Memory B cell (primary cell): Measurements from ENCODE around the gene ASRGL1.

Experiments
- ATAC-seq: fragments of 150-1000 bp; cut with Tn5 transposase; 2 replicates; pipeline ENCODE4 v1.10.0; 2021; ENCODE audit warnings: low read depth, mild to moderate bottlenecking, moderate library complexity
- DNase-seq, 2 donors: peaks; one replicate each; pipeline ENCODE4 v3.0.0; 2022; ENCODE audit warnings: low spot score in 2 of 2
- H3K27ac Mint-ChIP-seq: one replicate; pipeline ENCODE4 v1.8.0; 2022; ENCODE audit warnings: mild to moderate bottlenecking, moderate library complexity, mixed read lengths
- H3K27me3 Mint-ChIP-seq: one replicate; pipeline ENCODE4 v1.8.0; 2022; ENCODE audit warnings: mixed read lengths
- H3K36me3 Mint-ChIP-seq: one replicate; pipeline ENCODE4 v1.8.0; 2022; ENCODE audit warnings: mild to moderate bottlenecking, mixed read lengths
- H3K4me1 Mint-ChIP-seq: one replicate; pipeline ENCODE4 v1.8.0; 2022; ENCODE audit warnings: mixed read lengths
- H3K4me3 Mint-ChIP-seq: one replicate; pipeline ENCODE4 v1.8.0; 2022; ENCODE audit warnings: mild to moderate bottlenecking, moderate library complexity, mixed read lengths
- H3K9me3 Mint-ChIP-seq: one replicate; pipeline ENCODE4 v1.8.0; 2022; ENCODE audit warnings: mixed read lengths

ASRGL1 gene

DNA sequence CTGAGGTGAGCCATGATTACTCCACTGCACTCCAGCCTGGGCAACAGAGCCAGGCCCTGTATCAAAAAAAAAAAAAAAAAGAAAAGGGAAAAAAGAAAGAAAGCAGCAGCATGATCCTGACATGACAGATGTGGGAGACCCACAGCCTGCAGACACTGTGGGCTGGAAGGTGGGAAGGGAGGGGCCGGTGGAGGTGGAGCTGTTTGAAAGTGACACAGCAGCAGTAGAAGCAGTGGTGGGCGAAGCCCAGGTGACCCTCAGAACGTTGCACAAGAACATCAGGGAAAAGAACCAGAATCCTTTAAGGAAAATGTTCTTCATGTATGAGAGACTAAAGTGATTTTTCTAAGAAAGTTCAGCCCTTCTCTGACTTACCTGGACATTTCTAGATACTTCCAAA, 55.3 kb downstream of the ASRGL1 start:
- H3K4me3 Mint-ChIP-seq, result no peak overlapping the region
- no peak overlapping the region for H3K27ac Mint-ChIP-seq
- no peaks in the 10 kb centered on the region for H3K9me3 Mint-ChIP-seq

GRCh38 chr11:62393061-62393611, 55.9 kb downstream of the ASRGL1 start:
- Mint-ChIP-seq H3K4me3 (no peak overlapping the region), H3K27me3 (no peaks in the 10 kb centered on the region), H3K36me3 (no peaks in the 10 kb centered on the region), H3K4me1 (peaks cover 3% of the 10 kb centered on the region), H3K9me3 (no peaks in the 10 kb centered on the region), H3K27ac (no peak overlapping the region)
- peak in 1 of 2 donors; percentile 12 for DNase-seq
- peak; percentile 77 for ATAC-seq

More for the DNA sequence above, 55.3 kb downstream of the ASRGL1 start:
- ATAC-seq, result no peak
- no peaks in the 10 kb centered on the region for H3K27me3 Mint-ChIP-seq
- DNase-seq, result no peak
- H3K4me1 Mint-ChIP-seq, result peaks cover 3% of the 10 kb centered on the region
- no peaks in the 10 kb centered on the region for H3K36me3 Mint-ChIP-seq

DNA sequence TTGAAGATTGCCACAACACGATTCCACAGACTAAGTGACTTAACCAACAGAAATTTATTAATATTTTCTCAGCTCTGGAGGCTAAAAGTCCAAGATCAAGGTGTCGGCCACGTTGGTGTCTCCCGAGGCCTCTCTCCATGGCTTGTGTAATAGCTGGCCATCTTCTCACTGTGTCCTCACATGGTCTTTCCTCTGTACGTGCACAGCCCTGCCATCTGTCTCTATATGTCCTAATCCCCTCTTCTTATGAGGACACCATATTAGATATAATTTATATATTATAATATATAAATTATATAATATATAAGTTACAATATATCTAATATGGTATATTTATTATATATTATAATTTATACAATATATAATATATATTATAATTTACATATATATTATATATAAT, 56.5 kb downstream of the ASRGL1 start:
- H3K27me3 Mint-ChIP-seq, result peaks cover 2% of the 10 kb centered on the region
- H3K4me1 Mint-ChIP-seq, result peaks cover 3% of the 10 kb centered on the region
- H3K4me3 Mint-ChIP-seq, result no peak overlapping the region
- no peak overlapping the region for H3K27ac Mint-ChIP-seq
- DNase-seq (no peak), ATAC-seq (no peak)
- H3K9me3 Mint-ChIP-seq, result no peaks in the 10 kb centered on the region
- no peaks in the 10 kb centered on the region for H3K36me3 Mint-ChIP-seq

DNA sequence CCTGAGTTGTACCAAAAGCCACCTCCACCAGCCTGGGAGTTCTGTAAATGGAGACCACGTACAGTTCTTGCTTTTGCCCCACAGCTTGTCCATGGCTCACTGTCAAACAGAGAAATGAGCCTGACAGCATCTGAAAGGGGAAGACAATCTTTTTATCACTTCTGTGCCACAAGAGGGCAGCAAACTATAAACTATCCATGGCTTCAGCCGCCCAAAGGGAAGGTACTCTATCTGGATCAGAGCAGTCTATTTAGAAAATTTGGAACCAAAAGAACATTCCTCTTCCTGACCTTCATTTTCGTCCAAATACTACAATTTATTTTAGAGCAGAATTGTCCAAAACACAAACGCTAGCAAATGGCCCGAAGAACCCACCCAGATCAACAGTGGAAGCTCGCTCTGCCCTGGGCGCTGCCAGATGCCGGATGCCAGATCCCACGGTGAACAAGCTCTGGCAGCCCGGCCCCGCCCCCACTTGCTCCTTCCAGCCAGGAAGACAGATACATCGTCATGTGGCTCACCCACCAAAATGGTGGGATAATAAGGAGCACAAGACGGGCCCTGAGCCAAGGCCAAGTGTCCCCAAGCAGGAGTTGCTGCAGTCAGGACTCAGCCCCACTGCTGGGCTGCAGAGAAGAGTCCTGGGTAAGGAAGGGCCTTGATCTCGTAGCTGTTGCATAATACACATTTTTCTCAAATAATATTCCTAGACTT, 57.7 kb downstream of the ASRGL1 start:
- H3K4me3 Mint-ChIP-seq, result no peak overlapping the region
- no peaks in the 10 kb centered on the region for H3K36me3 Mint-ChIP-seq
- H3K27me3 Mint-ChIP-seq, result peaks cover 6% of the 10 kb centered on the region
- H3K9me3 Mint-ChIP-seq, result no peaks in the 10 kb centered on the region
- ATAC-seq (peak; percentile 86), DNase-seq (peak; percentile 28 to 58)
- no peak overlapping the region for H3K27ac Mint-ChIP-seq
- H3K4me1 Mint-ChIP-seq, result peaks cover 3% of the 10 kb centered on the region

GRCh38 chr11:62395885-62396551, 58.8 kb downstream of the ASRGL1 start:
- Mint-ChIP-seq H3K27me3 (peaks cover 6% of the 10 kb centered on the region), H3K27ac (no peak overlapping the region), H3K4me1 (peaks cover 3% of the 10 kb centered on the region), H3K4me3 (no peak overlapping the region), H3K36me3 (no peaks in the 10 kb centered on the region), H3K9me3 (no peaks in the 10 kb centered on the region)
- ATAC-seq (no peak), DNase-seq (no peak)

DNA sequence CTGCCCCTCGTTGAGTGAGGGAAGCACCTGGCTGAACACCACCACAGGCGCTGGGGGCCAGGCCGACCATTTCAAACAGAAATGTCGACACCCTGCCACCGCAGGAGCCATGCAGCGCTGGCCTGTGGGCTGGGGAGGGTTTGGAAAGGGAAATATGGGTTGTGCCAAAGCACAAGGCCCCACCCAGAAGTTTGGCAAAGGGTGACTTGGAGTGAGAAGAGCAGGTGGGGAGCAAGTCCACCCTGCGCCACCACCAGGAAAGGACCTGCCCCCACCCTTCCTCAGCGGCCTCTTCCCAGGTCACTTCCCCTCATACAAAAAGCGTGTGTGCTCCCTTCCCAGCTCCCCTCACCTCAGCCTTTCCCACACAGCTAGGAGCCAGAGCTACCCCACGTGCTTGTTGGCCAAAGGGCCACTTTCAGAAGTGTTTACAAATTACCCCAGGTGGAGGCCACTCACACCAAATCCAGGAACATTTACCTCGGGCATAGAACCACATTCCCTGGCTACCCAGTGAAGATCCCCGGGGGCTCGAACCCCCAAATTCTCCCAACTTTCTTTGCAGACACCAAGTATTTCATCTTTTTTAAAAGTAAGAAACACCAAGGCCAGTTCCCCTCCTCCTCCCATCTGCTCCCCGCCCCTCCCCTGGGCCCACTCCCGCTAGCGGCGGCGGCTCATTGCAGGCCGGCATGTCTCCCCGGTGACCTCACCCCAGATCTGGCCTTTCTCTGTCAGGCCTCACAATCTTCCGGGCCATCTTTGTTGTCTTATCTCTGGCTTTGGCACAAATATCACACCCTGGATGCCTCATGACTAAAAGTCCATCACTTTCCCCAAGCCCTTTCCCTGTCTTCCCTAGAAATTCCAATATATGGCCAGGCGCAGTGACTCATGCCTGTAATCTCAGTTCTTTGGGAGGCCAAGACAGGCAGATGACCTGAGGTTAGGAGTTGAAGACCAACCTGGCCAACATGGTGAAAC, 61.1 kb downstream of the ASRGL1 start:
- no peak for DNase-seq
- Mint-ChIP-seq H3K4me1 (peaks cover 8% of the 10 kb centered on the region), H3K9me3 (no peaks in the 10 kb centered on the region), H3K4me3 (no peak overlapping the region), H3K27ac (no peak overlapping the region), H3K27me3 (peaks cover 9% of the 10 kb centered on the region), H3K36me3 (no peaks in the 10 kb centered on the region)
- no peak for ATAC-seq

GRCh38 chr11:62399172-62399877, 62.1 kb downstream of the ASRGL1 start:
- no peak for DNase-seq
- no peaks in the 10 kb centered on the region for H3K36me3 Mint-ChIP-seq
- H3K4me3 Mint-ChIP-seq, result no peak overlapping the region
- H3K9me3 Mint-ChIP-seq, result no peaks in the 10 kb centered on the region
- no peak for ATAC-seq
- no peak overlapping the region for H3K27ac Mint-ChIP-seq
- H3K4me1 Mint-ChIP-seq, result peaks cover 8% of the 10 kb centered on the region
- H3K27me3 Mint-ChIP-seq, result peaks cover 9% of the 10 kb centered on the region

- no peak for ATAC-seq
- DNase-seq, result no peak
- no peaks in the 10 kb centered on the region for H3K36me3 Mint-ChIP-seq
- H3K27ac Mint-ChIP-seq, result no peak overlapping the region
- peaks cover 9% of the 10 kb centered on the region for H3K27me3 Mint-ChIP-seq
- no peaks in the 10 kb centered on the region for H3K9me3 Mint-ChIP-seq
- peaks cover 6% of the 10 kb centered on the region for H3K4me1 Mint-ChIP-seq
- H3K4me3 Mint-ChIP-seq, result no peak overlapping the region
These were observed 62.6 kb downstream of the ASRGL1 start for GRCh38 chr11:62399878-62400266.

- no peaks in the 10 kb centered on the region for H3K9me3 Mint-ChIP-seq
- H3K27me3 Mint-ChIP-seq, result peaks cover 9% of the 10 kb centered on the region
- H3K4me3 Mint-ChIP-seq, result no peak overlapping the region
- H3K4me1 Mint-ChIP-seq, result peaks cover 5% of the 10 kb centered on the region
- no peaks in the 10 kb centered on the region for H3K36me3 Mint-ChIP-seq
- DNase-seq (no peak), ATAC-seq (no peak)
- no peak overlapping the region for H3K27ac Mint-ChIP-seq
These were observed 63.0 kb downstream of the ASRGL1 start for GRCh38 chr11:62400281-62400680.

GRCh38 chr11:62400760-62401159, 63.5 kb downstream of the ASRGL1 start:
- no peak overlapping the region for H3K4me3 Mint-ChIP-seq

DNA sequence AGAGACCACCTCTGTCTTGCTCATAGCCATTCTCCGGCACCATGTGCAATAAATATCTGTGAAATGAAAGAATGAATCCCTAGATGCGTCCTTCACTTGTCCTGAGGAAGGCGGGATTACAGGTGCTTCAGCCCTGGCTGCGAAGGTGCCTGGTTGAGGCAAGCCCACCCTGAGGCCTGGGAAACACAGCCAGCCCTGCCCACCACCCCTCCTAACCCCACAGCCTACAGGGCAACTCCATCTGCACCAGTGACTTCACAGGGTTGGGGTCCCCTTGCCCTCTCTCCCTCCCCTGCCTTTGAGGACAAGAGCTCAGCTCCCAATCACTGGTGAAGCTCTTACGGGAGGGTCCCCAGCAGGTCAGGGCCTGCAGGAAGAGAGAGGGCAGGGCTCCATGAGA, 64.1 kb downstream of the ASRGL1 start:
- H3K27me3 Mint-ChIP-seq, result peaks cover 9% of the 10 kb centered on the region
- DNase-seq, result no peak
- H3K36me3 Mint-ChIP-seq, result no peaks in the 10 kb centered on the region
- H3K27ac Mint-ChIP-seq, result no peak overlapping the region
- H3K4me1 Mint-ChIP-seq, result peaks cover 5% of the 10 kb centered on the region
- no peak overlapping the region for H3K4me3 Mint-ChIP-seq
- no peaks in the 10 kb centered on the region for H3K9me3 Mint-ChIP-seq
- no peak for ATAC-seq

More at GRCh38 chr11:62400760-62401159, 63.5 kb downstream of the ASRGL1 start:
- Mint-ChIP-seq H3K27me3 (peaks cover 9% of the 10 kb centered on the region), H3K4me1 (peaks cover 5% of the 10 kb centered on the region), H3K9me3 (no peaks in the 10 kb centered on the region), H3K36me3 (no peaks in the 10 kb centered on the region), H3K27ac (no peak overlapping the region)
- DNase-seq, result no peak
- no peak for ATAC-seq

- DNase-seq (no peak), ATAC-seq (no peak)
- Mint-ChIP-seq H3K9me3 (no peaks in the 10 kb centered on the region), H3K27me3 (peaks cover 9% of the 10 kb centered on the region), H3K4me3 (no peak overlapping the region), H3K27ac (no peak overlapping the region), H3K4me1 (peaks cover 5% of the 10 kb centered on the region), H3K36me3 (no peaks in the 10 kb centered on the region)
These were observed 64.6 kb downstream of the ASRGL1 start for GRCh38 chr11:62401811-62402210.

DNA sequence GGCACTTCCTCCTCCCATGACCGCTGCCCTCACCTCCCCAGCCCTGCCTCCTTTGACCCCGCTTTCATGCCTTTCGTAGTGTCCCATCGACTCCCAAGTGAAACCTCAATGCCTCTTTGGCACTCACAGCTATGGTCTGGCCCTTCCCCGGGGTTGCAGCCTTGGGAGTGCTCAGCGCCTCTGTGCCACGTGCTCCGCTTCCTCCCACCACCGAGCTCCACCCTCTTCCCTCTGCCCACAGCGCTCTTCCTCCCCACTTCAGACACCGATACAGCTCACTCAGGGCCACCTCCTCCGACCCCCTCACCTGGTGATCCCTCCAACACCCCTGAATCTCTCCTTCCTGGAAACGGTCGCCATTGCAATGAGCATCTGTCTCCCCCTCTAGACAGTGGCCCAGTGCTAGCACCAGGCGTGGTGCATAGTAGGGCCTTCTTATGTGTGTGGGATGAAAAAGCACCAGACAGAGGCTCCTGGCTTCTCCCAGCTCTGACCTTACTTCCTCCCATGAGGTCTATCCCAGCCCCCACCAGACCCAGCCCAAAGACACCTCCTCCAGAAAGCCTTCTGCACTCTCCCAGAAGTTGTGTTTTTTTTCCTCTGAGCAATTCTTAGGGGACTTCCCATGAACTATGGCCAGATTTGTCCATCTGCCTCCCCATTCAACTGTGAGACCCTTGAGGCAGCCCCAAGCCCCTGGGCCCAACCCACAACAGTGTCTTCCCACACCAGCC, 65.1 kb downstream of the ASRGL1 start:
- peaks cover 9% of the 10 kb centered on the region for H3K27me3 Mint-ChIP-seq
- DNase-seq (no peak), ATAC-seq (no peak)
- H3K36me3 Mint-ChIP-seq, result no peaks in the 10 kb centered on the region
- no peak overlapping the region for H3K27ac Mint-ChIP-seq
- H3K4me1 Mint-ChIP-seq, result peaks cover 5% of the 10 kb centered on the region
- H3K9me3 Mint-ChIP-seq, result no peaks in the 10 kb centered on the region
- no peak overlapping the region for H3K4me3 Mint-ChIP-seq
